NCI-H345 treated with DMSO at 0.1 percent for 48 hours (cell line): Measurements from ENCODE around the gene PTGES2.
"Not testable (repeated sequence)": the region's sequence is repeated elsewhere in the genome, so short reads cannot be mapped to it uniquely, and the experiment has no call there.

Experiments
- DNase-seq: peaks from one replicate; lab custom pipeline; 2025; ENCODE audit not compliant: unreplicated experiment; lab: John Stamatoyannopoulos, UW

PTGES2 gene

DNA sequence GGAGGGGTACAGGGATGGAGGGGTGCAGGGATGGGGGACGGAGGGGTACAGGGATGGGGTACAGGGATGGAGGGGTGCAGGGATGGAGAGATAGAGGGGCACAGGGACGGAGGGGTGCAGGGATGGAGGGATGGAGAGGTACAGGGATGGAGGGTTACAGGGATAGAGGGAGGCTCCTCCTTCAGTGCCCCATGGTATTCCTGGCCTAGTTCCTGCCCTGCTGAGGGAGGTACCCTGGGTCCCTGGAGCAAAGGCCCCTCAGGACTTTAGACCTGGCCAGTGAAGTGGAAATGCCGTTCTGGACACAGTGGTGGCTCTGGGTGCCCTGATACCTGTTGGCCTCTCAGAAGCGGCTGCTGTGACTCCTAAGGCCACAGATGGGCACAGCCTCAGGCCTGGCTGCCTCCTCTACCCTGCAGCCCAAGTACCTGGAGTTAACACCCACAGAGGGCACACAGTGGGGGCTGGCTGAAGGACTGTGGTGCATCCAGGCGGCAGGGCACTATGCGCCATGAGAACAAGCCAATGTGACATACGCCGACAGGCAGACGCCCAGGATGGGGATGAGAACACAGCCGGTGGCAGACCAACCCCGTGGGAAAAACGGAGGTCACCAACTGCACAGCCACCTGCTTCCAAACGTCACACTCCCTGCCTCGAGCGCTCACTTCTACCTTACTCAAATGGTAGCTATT, 8.4 kb downstream of the PTGES2 start:
- no peak for DNase-seq

- DNase-seq, result no peak
Measured at GRCh38 chr9:128118472-128118857, 9.1 kb downstream of the PTGES2 start.

- peak; percentile 81 for DNase-seq
Measured at GRCh38 chr9:128117613-128118471, 9.7 kb downstream of the PTGES2 start.

- no peak for DNase-seq
Measured at GRCh38 chr9:128116104-128117083, 11.1 kb downstream of the PTGES2 start.

GRCh38 chr9:128115187-128116103, 12.1 kb downstream of the PTGES2 start:
- no peak for DNase-seq

- no peak for DNase-seq
Measured at GRCh38 chr9:128114326-128115186, 13.0 kb downstream of the PTGES2 start.

DNA sequence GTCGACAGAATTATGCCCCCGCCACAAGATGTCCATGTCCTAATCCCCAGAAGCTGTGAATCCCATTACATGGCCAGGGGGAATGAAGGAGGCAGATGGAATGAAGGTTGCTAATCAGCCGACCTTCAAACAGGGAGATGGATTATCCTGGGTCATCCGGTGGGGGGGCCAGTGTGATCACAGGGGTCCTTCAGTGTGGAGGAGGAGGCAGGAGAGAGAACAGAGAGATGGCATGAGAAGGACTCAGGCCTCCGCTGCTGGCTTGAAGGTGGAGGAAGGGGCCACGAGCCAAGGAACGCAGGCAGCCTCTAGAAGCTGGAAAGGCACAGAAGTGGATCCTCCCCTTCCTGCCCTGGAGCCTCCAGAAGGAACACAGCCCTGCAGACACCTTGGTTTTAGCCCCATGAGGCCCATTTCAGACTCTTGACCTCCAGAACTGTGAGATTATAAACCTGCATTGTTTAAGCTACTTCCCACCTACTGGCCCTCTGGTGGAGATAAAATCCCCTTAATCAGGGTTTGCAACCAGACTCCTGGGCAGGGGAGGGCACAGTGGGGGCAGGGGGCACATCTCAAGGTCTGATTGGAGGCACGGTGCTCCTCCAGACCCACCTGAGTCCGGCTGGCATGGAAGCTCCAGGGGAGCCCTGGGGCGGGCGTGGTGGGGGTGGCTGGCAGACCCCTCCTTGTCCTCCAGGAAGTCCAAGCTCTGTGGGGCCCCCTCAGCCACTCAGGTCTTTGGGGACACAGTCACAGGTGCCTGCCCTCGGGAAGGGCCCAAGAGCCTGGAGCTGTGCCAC, 13.8 kb downstream of the PTGES2 start:
- DNase-seq, result no peak

DNA sequence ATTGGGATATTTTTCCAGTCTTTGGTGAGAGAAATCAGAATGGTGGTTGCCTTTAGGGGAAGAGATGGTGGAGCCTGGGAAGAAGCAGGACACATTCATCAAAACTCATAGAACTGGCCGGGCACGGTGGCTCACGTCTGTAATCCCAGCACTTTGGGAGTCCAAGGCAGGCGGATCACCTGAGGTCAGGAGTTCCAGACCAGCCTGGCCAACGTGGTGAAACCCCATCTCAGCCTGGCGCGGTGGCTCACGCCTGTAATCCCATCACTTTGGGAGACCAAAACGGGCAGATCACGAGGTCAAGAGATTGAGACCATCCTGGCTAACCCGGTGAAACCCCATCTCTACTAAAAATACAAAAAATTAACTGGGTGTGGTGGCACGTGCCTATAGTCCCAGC, 15.8 kb downstream of the PTGES2 start:
- DNase-seq, result not testable (repeated sequence)

GRCh38 chr9:128109050-128109709, 18.3 kb downstream of the PTGES2 start:
- no peak for DNase-seq

DNA sequence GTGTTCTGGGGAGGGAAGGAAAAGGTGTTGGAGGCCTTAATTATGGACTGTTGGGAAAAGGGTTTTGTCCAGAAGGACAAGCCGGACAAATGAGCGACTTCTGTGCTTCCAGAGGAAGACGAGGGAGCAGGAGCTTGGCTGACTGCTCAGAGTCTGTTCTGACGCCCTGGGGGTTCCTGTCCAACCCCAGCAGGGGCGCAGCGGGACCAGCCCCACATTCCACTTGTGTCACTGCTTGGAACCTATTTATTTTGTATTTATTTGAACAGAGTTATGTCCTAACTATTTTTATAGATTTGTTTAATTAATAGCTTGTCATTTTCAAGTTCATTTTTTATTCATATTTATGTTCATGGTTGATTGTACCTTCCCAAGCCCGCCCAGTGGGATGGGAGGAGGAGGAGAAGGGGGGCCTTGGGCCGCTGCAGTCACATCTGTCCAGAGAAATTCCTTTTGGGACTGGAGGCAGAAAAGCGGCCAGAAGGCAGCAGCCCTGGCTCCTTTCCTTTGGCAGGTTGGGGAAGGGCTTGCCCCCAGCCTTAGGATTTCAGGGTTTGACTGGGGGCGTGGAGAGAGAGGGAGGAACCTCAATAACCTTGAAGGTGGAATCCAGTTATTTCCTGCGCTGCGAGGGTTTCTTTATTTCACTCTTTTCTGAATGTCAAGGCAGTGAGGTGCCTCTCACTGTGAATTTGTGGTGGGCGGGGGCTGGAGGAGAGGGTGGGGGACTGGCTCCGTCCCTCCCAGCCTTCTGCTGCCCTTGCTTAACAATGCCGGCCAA, 19.1 kb downstream of the PTGES2 start:
- DNase-seq, result no peak

GRCh38 chr9:128107468-128108268, 19.9 kb downstream of the PTGES2 start:
- DNase-seq, result no peak

GRCh38 chr9:128106940-128107467, 20.5 kb downstream of the PTGES2 start:
- DNase-seq, result no peak

DNA sequence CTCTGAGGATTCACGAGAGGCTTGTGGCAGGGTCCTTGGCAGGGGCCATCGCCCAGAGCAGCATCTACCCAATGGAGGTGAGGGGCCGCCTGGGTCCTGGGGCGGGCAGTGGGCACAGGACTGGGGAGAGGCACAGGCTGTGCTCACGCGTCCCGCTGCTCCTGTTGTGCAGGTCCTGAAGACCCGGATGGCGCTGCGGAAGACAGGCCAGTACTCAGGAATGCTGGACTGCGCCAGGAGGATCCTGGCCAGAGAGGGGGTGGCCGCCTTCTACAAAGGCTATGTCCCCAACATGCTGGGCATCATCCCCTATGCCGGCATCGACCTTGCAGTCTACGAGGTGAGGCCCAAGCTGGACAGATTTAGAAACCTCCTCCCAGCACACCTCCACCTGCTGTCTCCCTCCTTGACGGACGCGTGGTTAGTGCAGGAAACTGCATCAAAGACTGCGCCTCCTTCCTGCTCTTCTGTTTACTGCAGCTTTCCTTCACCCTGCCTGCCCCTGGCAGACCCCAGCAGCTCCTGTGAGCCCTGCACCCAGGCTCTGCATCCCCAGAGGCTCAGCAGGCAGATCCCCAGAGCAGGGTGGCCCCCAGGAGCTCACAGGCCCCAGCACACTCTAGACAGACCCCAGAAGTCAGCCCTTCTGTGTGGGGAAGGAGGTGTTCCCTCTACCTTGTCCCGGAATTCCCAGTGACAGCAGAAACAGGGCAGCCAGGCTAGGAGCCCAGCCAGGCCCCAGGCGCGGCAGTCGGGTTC, 21.2 kb downstream of the PTGES2 start:
- no peak for DNase-seq

DNA sequence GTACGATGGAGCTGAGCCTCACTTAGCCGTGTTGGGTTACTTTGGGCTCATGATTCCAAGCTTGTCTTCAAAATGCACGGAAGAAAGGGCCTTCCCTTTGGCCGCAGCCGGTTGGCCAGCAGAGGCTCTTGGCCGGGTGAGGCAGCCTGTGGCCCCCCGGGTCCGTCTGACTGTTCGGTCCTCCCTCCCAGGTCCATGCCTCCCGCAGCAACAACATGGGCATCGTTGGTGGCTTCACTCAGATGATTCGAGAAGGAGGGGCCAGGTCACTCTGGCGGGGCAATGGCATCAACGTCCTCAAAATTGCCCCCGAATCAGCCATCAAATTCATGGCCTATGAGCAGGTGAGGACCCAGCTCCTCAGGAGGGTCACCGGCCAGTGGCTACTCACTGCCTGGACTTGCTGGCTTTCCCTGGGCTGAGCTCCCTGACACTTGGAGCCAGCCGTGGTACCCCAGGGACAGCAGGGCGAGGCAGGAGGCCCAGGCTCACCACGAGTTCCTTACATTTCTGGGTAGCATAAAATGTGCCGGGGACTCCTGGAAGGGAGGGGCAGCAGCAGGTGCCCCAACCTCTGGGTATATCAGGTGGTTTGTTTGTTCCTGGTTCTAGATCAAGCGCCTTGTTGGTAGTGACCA, 21.9 kb downstream of the PTGES2 start:
- DNase-seq, result no peak

DNA sequence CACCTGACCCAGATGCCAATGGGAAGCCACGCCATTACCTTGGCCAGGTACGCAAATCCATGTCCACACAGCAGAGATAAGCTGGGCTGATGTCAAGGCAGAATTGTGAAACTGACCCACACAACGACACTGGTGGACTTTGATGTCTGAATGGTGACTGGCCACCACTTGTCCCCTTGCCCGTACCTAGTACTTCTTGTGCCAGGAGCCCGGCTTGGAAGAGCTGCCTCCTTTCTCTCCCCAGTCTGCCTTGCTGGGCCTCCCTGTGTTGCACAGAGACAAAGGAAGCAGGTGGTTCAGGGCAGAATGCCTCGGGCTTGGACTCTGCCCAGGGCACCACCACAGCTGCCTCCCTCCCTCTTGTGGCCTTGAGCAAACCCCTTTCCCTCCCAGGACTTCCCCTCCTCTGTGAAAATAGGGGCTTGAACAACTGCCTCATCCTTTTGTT, 23.3 kb downstream of the PTGES2 start:
- no peak for DNase-seq
